IMR-90 (cell line): Measurements from ENCODE around the gene IFNGR1. TPM values are rescaled to one million over a fixed set of nuclear protein-coding genes. Genes with fewer than 3 reads are reported as not detected.

Experiments
- ATAC-seq: fragments of 200-7000 bp; cut with Tn5 transposase; 2 replicates; pipeline ENCODE4 v1.9.1; 2020; ENCODE audit warnings: low read depth, mild to moderate bottlenecking, moderate library complexity
- BruUV-seq: library from RNA; stranded (reverse); fragments of 400-500 nt; replicated peaks from 2 replicates; lab custom pipeline; 2021; lab: Mats Ljungman, UMichigan
- CTCF ChIA-PET: fragments of 300-600 bp; formaldehyde crosslinking; extraction: SDS; loops from one replicate; lab custom pipeline; 2021; ENCODE audit warnings: antibody characterized with exemption; lab: Yijun Ruan, JAX
- POLR2A ChIA-PET: fragments of 300-600 bp; sonication (Branson Sonifier 250); formaldehyde crosslinking; loops from one replicate; lab custom pipeline; 2022; ENCODE audit warnings: antibody characterized with exemption; ENCODE audit not compliant: unreplicated experiment; lab: Charles Lee
- DNase-seq: peaks from one replicate; pipeline ENCODE4 v3.0.0; 2013
- H2AFZ ChIP-seq: replicated peaks from 2 replicates; pipeline ENCODE3; 2013; ENCODE audit warnings: low read length, mild to moderate bottlenecking; ENCODE audit not compliant: poor library complexity
- H2AK5ac ChIP-seq: 2 replicates; pipeline ENCODE4 v1.6.1; 2013; ENCODE audit warnings: low read depth, low read length, inconsistent platforms
- H2AK9ac ChIP-seq: replicated peaks from 2 replicates; pipeline ENCODE3; 2013; ENCODE audit warnings: mild to moderate bottlenecking, low read depth, low read length, moderate library complexity; ENCODE audit not compliant: poor library complexity
- H2BK120ac ChIP-seq: 2 replicates; pipeline ENCODE4 v1.6.1; 2013; ENCODE audit warnings: low read depth, low read length, inconsistent platforms
- H2BK15ac ChIP-seq: 3 replicates; pipeline ENCODE4 v1.6.1; 2013; ENCODE audit warnings: low read depth, low read length, inconsistent platforms
- H2BK20ac ChIP-seq: 2 replicates; pipeline ENCODE4 v1.6.1; 2013; ENCODE audit warnings: low read depth, mild to moderate bottlenecking, inconsistent platforms, low read length, moderate library complexity
- H2BK5ac ChIP-seq: 2 replicates; pipeline ENCODE4 v1.6.1; 2013; ENCODE audit warnings: mild to moderate bottlenecking, low read depth, low read length, inconsistent platforms; ENCODE audit not compliant: poor library complexity, severe bottlenecking
- H3K14ac ChIP-seq: replicated peaks from 2 replicates; pipeline ENCODE4 v1.6.1; 2013; ENCODE audit warnings: low read depth, low read length, inconsistent platforms
- H3K18ac ChIP-seq: 2 replicates; pipeline ENCODE4 v1.6.1; 2013; ENCODE audit warnings: low read depth, low read length, control low read depth
- H3K23ac ChIP-seq: 2 replicates; pipeline ENCODE4 v1.6.1; 2013; ENCODE audit warnings: low read depth, low read length, inconsistent platforms
- H3K27ac ChIP-seq: 2 replicates; pipeline ENCODE4 v1.5.1; 2013; ENCODE audit warnings: mild to moderate bottlenecking, control low read depth, low read length; ENCODE audit not compliant: insufficient read depth
- H3K27me3 ChIP-seq: 2 replicates; pipeline ENCODE4 v1.6.1; 2013; ENCODE audit warnings: low read length; ENCODE audit not compliant: control insufficient read depth, insufficient read depth
- H3K36me3 ChIP-seq: 2 replicates; pipeline ENCODE4 v1.6.1; 2013; ENCODE audit warnings: low read length, mixed read lengths; ENCODE audit not compliant: control insufficient read depth, insufficient read depth
- H3K4ac ChIP-seq: 2 replicates; pipeline ENCODE4 v1.6.1; 2013; ENCODE audit warnings: low read depth, low read length, inconsistent platforms
- H3K4me1 ChIP-seq: 2 replicates; pipeline ENCODE4 v1.6.1; 2013; ENCODE audit warnings: low read length, mixed read lengths; ENCODE audit not compliant: control insufficient read depth, insufficient read depth
- H3K4me2 ChIP-seq: 2 replicates; pipeline ENCODE4 v1.6.1; 2013; ENCODE audit warnings: low read depth, mild to moderate bottlenecking, control low read depth, low read length, moderate library complexity
- H3K4me3 ChIP-seq: 2 replicates; pipeline ENCODE4 v1.5.1; 2013; ENCODE audit warnings: low read depth, mild to moderate bottlenecking, control low read depth, low read length, moderate library complexity; ENCODE audit not compliant: insufficient read depth
- H3K56ac ChIP-seq: 2 replicates; pipeline ENCODE4 v1.6.1; 2013; ENCODE audit warnings: low read length, inconsistent platforms; ENCODE audit not compliant: insufficient read depth; ENCODE audit errors: extremely low read depth
- H3K79me1 ChIP-seq, 2 experiments: 2 replicates each; pipeline ENCODE4 v1.6.1; 2013; ENCODE audit warnings: low read length in 2 of 2, inconsistent platforms in 1 of 2, low read depth in 1 of 2
- H3K9ac ChIP-seq: 2 replicates; pipeline ENCODE4 v1.6.1; 2013; ENCODE audit warnings: low read depth, low read length, control low read depth
- H3K9me1 ChIP-seq: 2 replicates; pipeline ENCODE4 v1.6.1; 2013; ENCODE audit warnings: low read length, inconsistent platforms; ENCODE audit not compliant: insufficient read depth
- H3K9me3 ChIP-seq: 2 replicates; pipeline ENCODE4 v1.6.1; 2013; ENCODE audit warnings: low read length; ENCODE audit not compliant: control insufficient read depth, insufficient read depth
- H4K20me1 ChIP-seq: 2 replicates; pipeline ENCODE4 v1.6.1; 2013; ENCODE audit warnings: low read length, inconsistent platforms; ENCODE audit not compliant: insufficient read depth
- H4K5ac ChIP-seq: 2 replicates; pipeline ENCODE4 v1.6.1; 2013; ENCODE audit warnings: mild to moderate bottlenecking, low read depth, low read length, control low read depth
- H4K8ac ChIP-seq, 2 experiments: 2 replicates each; pipeline ENCODE4 v1.6.1; 2013; ENCODE audit warnings: low read depth in 2 of 2, low read length in 2 of 2, control low read depth in 1 of 2, inconsistent platforms in 1 of 2
- H4K91ac ChIP-seq: 2 replicates; pipeline ENCODE4 v1.6.1; 2013; ENCODE audit warnings: low read depth, low read length, inconsistent platforms; ENCODE audit not compliant: insufficient read depth
- BHLHE40 ChIP-seq: fragments of 150-350 bp; IDR thresholded peaks from 2 replicates; pipeline ENCODE4 v1.6.1; 2016; ENCODE audit warnings: mild to moderate bottlenecking, low read depth, low read length
- CEBPB ChIP-seq: IDR thresholded peaks from 2 replicates; pipeline ENCODE4 v1.6.1; 2012; ENCODE audit warnings: low read depth, low read length, improper control_type of control experiment
- FOS ChIP-seq: fragments of 150-350 bp; IDR thresholded peaks from 2 replicates; pipeline ENCODE4 v1.6.1; 2016; ENCODE audit warnings: low read depth, low read length
- MXI1 ChIP-seq: IDR thresholded peaks from 2 replicates; pipeline ENCODE4 v1.6.1; 2012; ENCODE audit warnings: low read depth, mild to moderate bottlenecking, low read length, moderate library complexity, borderline replicate concordance
- POLR2A ChIP-seq: IDR thresholded peaks from 2 replicates; pipeline ENCODE4 v1.6.1; 2012; ENCODE audit warnings: mild to moderate bottlenecking, low read depth, low read length
- RAD21 ChIP-seq: IDR thresholded peaks from 2 replicates; pipeline ENCODE4 v1.6.1; 2012; ENCODE audit warnings: low read length, improper control_type of control experiment
- RCOR1 ChIP-seq: IDR thresholded peaks from 2 replicates; pipeline ENCODE4 v1.6.1; 2012; ENCODE audit warnings: mild to moderate bottlenecking, low read length, improper control_type of control experiment; ENCODE audit not compliant: insufficient replicate concordance
- WGBS, 2 experiments: methylation state at CpG; one replicate each; pipeline versions ENCODE4 v1.1.5 to v1.1.7; 2013; ENCODE audit warnings: missing lambda C conversion rate in 2 of 2; ENCODE audit not compliant: insufficient read length in 1 of 2; ENCODE audit errors: extremely low coverage in 2 of 2; 5-methylcytosine and 5-hydroxymethylcytosine counted together
- dilution Hi-C: fragments of 300-500 bp; cut with HindIII; formaldehyde crosslinking; loops from one replicate; pipeline ENCODE4 v1.14.3; 2018; ENCODE audit warnings: low sequenced_read_pairs; ENCODE audit not compliant: unreplicated experiment
- in situ Hi-C: fragments of 300-500 bp; cut with MboI; formaldehyde crosslinking; loops from 3 replicates; pipeline ENCODE4 v1.14.3; 2019; ENCODE audit warnings: low sequenced_read_pairs, inconsistent platforms, mixed read lengths
- intact Hi-C: fragments of 100-400 bp; cut with micrococcal nuclease; formaldehyde crosslinking; loops from 2 replicates; pipeline ENCODE4 v1.10.0; 2022
- polyA plus RNA-seq, 3 experiments: library from polyadenylated mRNA; depleted of rRNA; stranded (reverse); fragments of >200 nt; gene quantifications; 2 replicates each; pipeline ENCODE4 v1.2.3, GENCODE V29; 2012; ENCODE audit warnings: low replicate concordance in 1 of 3
- total RNA-seq: library from RNA; depleted of rRNA; stranded (reverse); fragments of >200 nt; gene quantifications from 2 replicates; pipeline ENCODE4 v1.2.3, GENCODE V29; 2012
- TF ChIP-seq, protein P1 (sequence below): conservative IDR thresholded peaks from 2 replicates; pipeline ENCODE4 v1.5.1; 2012; ENCODE audit warnings: mild to moderate bottlenecking, low read depth, low read length, improper control_type of control experiment
- TF ChIP-seq, protein P2 (sequence below): fragments of 150-350 bp; IDR thresholded peaks from 2 replicates; pipeline ENCODE4 v1.6.1; 2016; ENCODE audit warnings: low read depth, mild to moderate bottlenecking, low read length, moderate library complexity, borderline replicate concordance

Gene IFNGR1
- total and polyA plus RNA-seq, 2 of the 4 experiments (the other 2 are of a cell fraction) = 19.1 to 25.6 TPM

DNA sequence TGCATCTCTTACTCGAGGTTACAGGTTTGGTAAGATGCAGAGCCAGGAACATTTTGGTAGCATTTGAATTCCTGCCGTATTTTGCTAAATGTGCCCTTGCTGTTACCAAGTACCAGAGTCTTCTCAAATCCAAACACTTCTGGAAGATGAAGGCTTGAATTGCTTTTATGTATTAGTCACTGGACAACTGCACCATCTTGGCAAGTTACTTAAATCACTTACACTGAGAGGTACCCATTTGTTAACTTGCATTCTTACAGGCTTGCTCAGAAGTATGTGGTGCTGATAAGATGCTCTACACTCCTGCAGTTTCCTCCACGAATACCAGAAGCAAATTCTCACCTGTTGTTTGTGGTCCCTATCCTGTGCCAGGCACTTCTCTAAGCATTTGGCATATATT lies 58.4 kb downstream of the IFNGR1 start:
- Histone ChIP-seq H3K14ac (no peak overlapping the region), H3K79me1 (no peaks in the 10 kb centered on the region), H3K27me3 (peaks cover 3% of the 10 kb centered on the region; the same call in 1 of the 2 replicates), H3K23ac (no peak overlapping the region), H4K91ac (no peak overlapping the region), H3K9ac (no peak overlapping the region), H3K56ac (no peak overlapping the region), H3K18ac (no peak overlapping the region), H2BK120ac (no peak overlapping the region), H3K9me1 (no peaks in the 10 kb centered on the region), H3K4me1 (no peaks in the 10 kb centered on the region), H3K36me3 (no peaks in the 10 kb centered on the region), H3K4me2 (no peak overlapping the region), H3K9me3 (peaks cover 6% of the 10 kb centered on the region), H3K27ac (no peak overlapping the region), H2BK20ac (no peak overlapping the region), H4K5ac (no peak overlapping the region), H4K20me1 (no peaks in the 10 kb centered on the region), H2BK5ac (no peak overlapping the region), H3K4me3 (no peak overlapping the region), H2BK15ac (no peak overlapping the region), H2AK5ac (no peak overlapping the region), H2AK9ac (no peak overlapping the region), H2AFZ (no peak overlapping the region), H4K8ac (no peak overlapping the region), H3K4ac (no peak overlapping the region)
- TF ChIP-seq, protein P1, sequence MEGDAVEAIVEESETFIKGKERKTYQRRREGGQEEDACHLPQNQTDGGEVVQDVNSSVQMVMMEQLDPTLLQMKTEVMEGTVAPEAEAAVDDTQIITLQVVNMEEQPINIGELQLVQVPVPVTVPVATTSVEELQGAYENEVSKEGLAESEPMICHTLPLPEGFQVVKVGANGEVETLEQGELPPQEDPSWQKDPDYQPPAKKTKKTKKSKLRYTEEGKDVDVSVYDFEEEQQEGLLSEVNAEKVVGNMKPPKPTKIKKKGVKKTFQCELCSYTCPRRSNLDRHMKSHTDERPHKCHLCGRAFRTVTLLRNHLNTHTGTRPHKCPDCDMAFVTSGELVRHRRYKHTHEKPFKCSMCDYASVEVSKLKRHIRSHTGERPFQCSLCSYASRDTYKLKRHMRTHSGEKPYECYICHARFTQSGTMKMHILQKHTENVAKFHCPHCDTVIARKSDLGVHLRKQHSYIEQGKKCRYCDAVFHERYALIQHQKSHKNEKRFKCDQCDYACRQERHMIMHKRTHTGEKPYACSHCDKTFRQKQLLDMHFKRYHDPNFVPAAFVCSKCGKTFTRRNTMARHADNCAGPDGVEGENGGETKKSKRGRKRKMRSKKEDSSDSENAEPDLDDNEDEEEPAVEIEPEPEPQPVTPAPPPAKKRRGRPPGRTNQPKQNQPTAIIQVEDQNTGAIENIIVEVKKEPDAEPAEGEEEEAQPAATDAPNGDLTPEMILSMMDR = no peak
- TF ChIP-seq CEBPB = no peak
- no peak for TF ChIP-seq RCOR1
- no peak for TF ChIP-seq POLR2A
- no peak for TF ChIP-seq BHLHE40
- TF ChIP-seq RAD21 = no peak
- TF ChIP-seq, protein P2, sequence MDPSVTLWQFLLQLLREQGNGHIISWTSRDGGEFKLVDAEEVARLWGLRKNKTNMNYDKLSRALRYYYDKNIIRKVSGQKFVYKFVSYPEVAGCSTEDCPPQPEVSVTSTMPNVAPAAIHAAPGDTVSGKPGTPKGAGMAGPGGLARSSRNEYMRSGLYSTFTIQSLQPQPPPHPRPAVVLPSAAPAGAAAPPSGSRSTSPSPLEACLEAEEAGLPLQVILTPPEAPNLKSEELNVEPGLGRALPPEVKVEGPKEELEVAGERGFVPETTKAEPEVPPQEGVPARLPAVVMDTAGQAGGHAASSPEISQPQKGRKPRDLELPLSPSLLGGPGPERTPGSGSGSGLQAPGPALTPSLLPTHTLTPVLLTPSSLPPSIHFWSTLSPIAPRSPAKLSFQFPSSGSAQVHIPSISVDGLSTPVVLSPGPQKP = no peak
- no peak for TF ChIP-seq MXI1
- TF ChIP-seq FOS = no peak
- POLR2A ChIA-PET = no interaction called here
- CTCF ChIA-PET = no interaction called here
- intact Hi-C loops = no loop called here
- dilution Hi-C loops = no loop called here
- ATAC-seq (no peak), DNase-seq (peak; percentile 36)
- WGBS, 2 experiments = no CpG with 5 or more reads among the region's 3 CpGs
- BruUV-seq = no TSS peak
- in situ Hi-C loops = no loop called here
